Osteoblast (primary cell): ENCODE results near the gene PTK6. TPM values are rescaled to one million over a fixed set of nuclear protein-coding genes. Genes with fewer than 3 reads are reported as not detected.
A peak's percentile ranks its signal among the peaks of the same experiment; 100 is the strongest.
"Not testable (repeated sequence)": the region's sequence is repeated elsewhere in the genome, so short reads cannot be mapped to it uniquely, and the experiment has no call there.

Source experiments
- DNase-seq: peaks from one replicate; pipeline ENCODE4 v3.0.0; 2011; ENCODE audit warnings: low spot score, mixed read lengths; ENCODE audit not compliant: insufficient read length; ENCODE audit errors: missing footprints
- H2AFZ ChIP-seq: 2 replicates; pipeline ENCODE4 v1.6.0; 2011; ENCODE audit warnings: mild to moderate bottlenecking, low read length
- H3K27ac ChIP-seq: 2 replicates; pipeline ENCODE4 v1.5.1; 2011; ENCODE audit warnings: mild to moderate bottlenecking, low read depth, low read length, moderate library complexity
- H3K27me3 ChIP-seq: 2 replicates; pipeline ENCODE4 v1.6.0; 2012; ENCODE audit warnings: mild to moderate bottlenecking, control low read depth, inconsistent platforms, low read length, moderate library complexity; ENCODE audit not compliant: insufficient read depth
- H3K36me3 ChIP-seq: 2 replicates; pipeline ENCODE4 v1.5.1; 2011; ENCODE audit warnings: mild to moderate bottlenecking, low read length, control low read depth, moderate library complexity; ENCODE audit not compliant: insufficient read depth
- H3K4me1 ChIP-seq: 2 replicates; pipeline ENCODE4 v1.5.1; 2011; ENCODE audit warnings: mild to moderate bottlenecking, low read length, control low read depth, moderate library complexity; ENCODE audit not compliant: insufficient read depth
- H3K4me2 ChIP-seq: 2 replicates; pipeline ENCODE4 v1.6.0; 2011; ENCODE audit warnings: mild to moderate bottlenecking, low read length; ENCODE audit not compliant: insufficient read depth
- H3K4me3 ChIP-seq: fragments of 200-600 bp; sonication (generic); 3 replicates; pipeline ENCODE4 v1.5.1; 2012; ENCODE audit warnings: mild to moderate bottlenecking, low read length, inconsistent platforms; ENCODE audit not compliant: insufficient read depth
- H3K79me2 ChIP-seq: 2 replicates; pipeline ENCODE4 v1.6.0; 2012; ENCODE audit warnings: mild to moderate bottlenecking, low read length, control low read depth, inconsistent platforms; ENCODE audit not compliant: insufficient read depth
- H3K9me3 ChIP-seq: 2 replicates; pipeline ENCODE4 v1.5.1; 2011; ENCODE audit warnings: low read depth, low read length, control low read depth
- H4K20me1 ChIP-seq: 2 replicates; pipeline ENCODE4 v1.6.0; 2012; ENCODE audit warnings: mild to moderate bottlenecking, low read length, control low read depth; ENCODE audit not compliant: insufficient read depth
- CTCF ChIP-seq: IDR thresholded peaks from 2 replicates; pipeline ENCODE4 v1.5.1; 2011; ENCODE audit warnings: mild to moderate bottlenecking, low read depth, low read length, moderate library complexity; ENCODE audit errors: extremely low read depth
- total RNA-seq: library from RNA; depleted of rRNA; stranded (reverse); fragments of >200 nt; gene quantifications from 2 replicates; pipeline ENCODE4 v1.2.3, GENCODE V29; 2012

PTK6 gene
- total RNA-seq, 1 donor: not detected

- Histone ChIP-seq H2AFZ (peak overlapping the region; percentile 71), H3K4me2 (peak overlapping the region; percentile 75)
Measured at GRCh38 chr20:63518946-63519667, 18.1 kb downstream of the PTK6 start.

GRCh38 chr20:63518351-63518861, 18.8 kb downstream of the PTK6 start:
- Histone ChIP-seq H3K27me3 (peaks cover 8% of the 10 kb centered on the region), H4K20me1 (peaks cover 22% of the 10 kb centered on the region), H3K27ac (no peak overlapping the region), H3K4me2 (no peak overlapping the region), H3K4me1 (peaks cover 15% of the 10 kb centered on the region), H3K9me3 (no peaks in the 10 kb centered on the region), H3K4me3 (no peak overlapping the region), H3K36me3 (peaks cover 14% of the 10 kb centered on the region), H3K79me2 (peaks cover 14% of the 10 kb centered on the region), H2AFZ (no peak overlapping the region)
- TF ChIP-seq CTCF: no peak
- no peak for DNase-seq

More at GRCh38 chr20:63518946-63519667, 18.1 kb downstream of the PTK6 start:
- H3K36me3 ChIP-seq: peaks cover 19% of the 10 kb centered on the region
- H3K4me3 ChIP-seq: peak overlapping the region; percentile 90
- H3K79me2 ChIP-seq: peaks cover 14% of the 10 kb centered on the region
- H3K27ac ChIP-seq: no peak overlapping the region
- no peaks in the 10 kb centered on the region for H3K9me3 ChIP-seq
- DNase-seq: peak; percentile 85
- H4K20me1 ChIP-seq: peaks cover 28% of the 10 kb centered on the region
- no peak for TF ChIP-seq CTCF
- H3K27me3 ChIP-seq: peaks cover 6% of the 10 kb centered on the region
- H3K4me1 ChIP-seq: peaks cover 15% of the 10 kb centered on the region

GRCh38 chr20:63517376-63518309, 19.5 kb downstream of the PTK6 start:
- Histone ChIP-seq H3K4me3 (no peak overlapping the region), H3K9me3 (no peaks in the 10 kb centered on the region), H2AFZ (no peak overlapping the region), H3K27me3 (peaks cover 9% of the 10 kb centered on the region), H3K79me2 (peaks cover 14% of the 10 kb centered on the region), H3K27ac (no peak overlapping the region), H3K4me1 (peaks cover 14% of the 10 kb centered on the region), H3K4me2 (no peak overlapping the region), H4K20me1 (peaks cover 15% of the 10 kb centered on the region), H3K36me3 (peaks cover 8% of the 10 kb centered on the region)
- DNase-seq: peak; percentile 85
- no peak for TF ChIP-seq CTCF

- H3K4me3 ChIP-seq, H3K36me3 ChIP-seq, H3K27ac ChIP-seq, H3K9me3 ChIP-seq, H3K79me2 ChIP-seq, H2AFZ ChIP-seq, H3K4me2 ChIP-seq, DNase-seq, H4K20me1 ChIP-seq, H3K4me1 ChIP-seq: not testable (repeated sequence)
- peaks cover 11% of the 10 kb centered on the region for H3K27me3 ChIP-seq
Measured at GRCh38 chr20:63514520-63514919, 22.7 kb downstream of the PTK6 start.
